DMS153 (cell line): ENCODE measurements around the gene MC3R.

Experiments
- DNase-seq: peaks from one replicate; lab custom pipeline; 2025; lab: John Stamatoyannopoulos, UW

MC3R gene

DNA sequence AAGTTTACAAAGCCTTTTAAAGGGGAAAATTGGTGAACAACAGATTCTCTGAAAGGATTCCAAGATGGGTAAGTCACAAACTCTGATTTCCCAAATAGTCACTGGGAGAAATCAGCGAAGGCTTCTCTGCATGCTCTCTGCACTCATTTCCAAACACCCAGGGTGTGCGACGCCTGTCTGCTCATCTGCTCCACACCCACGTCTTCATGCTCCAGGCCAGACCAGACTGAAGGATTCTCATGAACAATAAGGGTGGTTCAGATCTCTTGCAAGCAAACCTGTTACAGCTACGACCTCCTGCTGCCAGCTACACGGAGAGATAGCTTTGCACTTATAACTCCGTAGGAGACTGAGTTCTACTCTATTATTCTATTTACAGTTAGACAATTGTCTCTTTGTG lies 1.4 kb downstream of the MC3R start:
- no peak for DNase-seq

DNA sequence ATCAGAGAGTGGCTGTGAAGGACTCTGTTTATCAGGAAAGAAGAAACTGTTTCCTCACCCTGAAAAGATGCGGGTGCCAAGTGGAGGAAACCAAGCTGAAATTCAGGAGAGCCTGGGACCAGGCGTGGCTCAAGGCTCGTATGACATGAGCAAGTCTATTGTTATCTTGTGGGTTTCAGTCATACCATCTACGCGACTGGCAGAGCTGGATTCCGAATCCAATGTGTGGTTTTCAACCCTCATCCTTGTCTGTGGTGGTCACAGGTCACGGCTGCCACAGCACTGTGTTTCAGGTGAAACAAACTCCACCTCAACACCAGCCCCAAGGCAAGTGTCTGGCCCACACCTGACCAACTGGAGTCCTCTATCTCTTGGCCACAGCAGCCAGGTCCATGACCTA lies 9.1 kb downstream of the MC3R start:
- no peak for DNase-seq

DNA sequence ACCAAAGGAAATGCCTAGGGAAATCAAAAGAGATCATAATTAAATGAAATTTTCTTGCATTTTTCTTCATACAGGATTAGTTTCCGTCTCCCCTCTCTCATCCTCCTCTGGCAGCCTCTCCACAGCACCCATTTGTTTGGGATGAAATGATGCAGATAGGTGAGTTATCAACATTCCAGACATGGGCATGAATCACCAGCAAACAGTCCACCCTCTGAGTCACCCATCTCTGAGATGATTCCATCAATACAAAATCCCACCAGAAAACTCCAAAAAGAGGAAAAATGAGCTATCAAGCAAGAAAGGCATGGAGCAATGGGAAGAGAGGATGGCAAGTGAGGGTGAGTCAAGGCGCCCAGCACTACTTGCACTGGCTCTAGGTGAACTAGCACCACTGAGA lies 11.4 kb downstream of the MC3R start:
- DNase-seq, result no peak

DNA sequence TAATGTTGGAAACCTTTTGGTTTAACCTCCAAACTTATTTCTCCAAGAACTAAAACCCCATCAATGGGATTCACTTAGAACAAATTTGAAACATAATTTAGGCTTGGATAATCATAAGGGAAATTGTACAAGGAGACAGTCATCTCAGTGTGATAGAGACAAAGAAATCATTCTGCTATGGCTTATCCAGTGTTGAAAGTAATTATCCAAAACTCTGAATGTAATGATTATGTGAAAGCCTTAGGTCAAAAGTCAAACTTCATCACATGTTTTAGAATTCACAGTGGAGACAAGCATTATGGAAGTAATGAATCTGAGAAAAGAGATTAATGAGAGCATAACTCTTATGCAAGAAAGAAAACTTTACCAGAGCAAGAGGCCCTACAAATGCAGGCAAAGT lies 20.0 kb downstream of the MC3R start:
- no peak for DNase-seq

DNA sequence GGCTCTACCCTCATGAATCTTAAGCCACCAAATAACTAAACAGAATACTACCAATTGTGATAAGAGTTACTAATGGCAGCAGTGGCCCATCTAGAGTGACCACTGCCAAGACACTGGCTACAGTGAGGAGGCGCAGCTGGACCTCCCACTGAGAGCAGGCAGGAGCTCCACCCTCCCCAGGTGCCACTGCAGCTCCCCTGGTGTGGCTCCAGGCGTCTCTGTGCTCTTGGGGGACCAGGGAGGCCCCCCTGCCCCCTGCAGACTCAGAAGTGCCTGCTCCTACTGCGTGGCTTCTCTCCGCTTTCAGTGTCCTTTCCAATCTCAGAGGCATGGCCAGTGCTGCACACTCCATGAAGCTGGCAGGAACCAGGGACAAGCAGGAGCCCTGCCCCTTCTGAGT lies 23.4 kb downstream of the MC3R start:
- DNase-seq, result no peak

DNA sequence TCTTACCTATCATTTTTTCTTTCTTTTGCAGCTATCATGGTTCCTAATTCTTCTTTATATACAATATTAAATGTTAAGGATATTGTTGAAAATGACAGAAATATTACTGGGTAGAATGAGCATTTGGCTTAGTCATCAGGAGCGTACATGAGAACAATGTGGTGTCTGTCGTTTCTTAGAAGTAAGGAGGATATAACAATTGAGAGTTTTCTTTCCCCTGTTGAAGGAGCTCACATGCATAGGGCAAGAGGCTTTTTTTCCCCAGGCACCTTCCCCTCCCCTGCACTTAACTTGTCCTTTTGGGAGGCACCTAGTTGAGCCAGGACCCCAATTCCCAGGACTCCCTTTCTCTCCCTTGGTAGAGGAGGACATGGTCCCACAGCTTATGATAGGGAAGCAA lies 25.0 kb downstream of the MC3R start:
- no peak for DNase-seq

DNA sequence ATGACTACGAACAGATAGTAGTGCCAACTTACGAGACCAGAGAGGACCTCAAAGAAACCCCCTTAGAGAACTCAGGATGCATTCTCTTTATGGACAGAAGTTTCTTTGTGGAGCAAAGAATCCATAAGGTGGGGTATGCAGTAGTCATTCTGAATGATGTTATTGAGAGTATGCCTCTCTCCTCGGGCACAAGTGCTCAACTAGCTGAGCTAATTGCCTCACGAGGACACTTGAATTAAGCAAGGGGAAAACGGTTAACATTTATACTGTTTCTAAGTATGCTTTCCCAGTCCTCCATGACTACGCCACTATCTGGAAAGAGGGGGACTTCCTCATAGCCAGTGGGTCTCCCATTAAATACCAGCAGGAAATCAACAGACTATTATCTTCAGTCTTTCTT lies 25.6 kb downstream of the MC3R start:
- DNase-seq, result no peak

DNA sequence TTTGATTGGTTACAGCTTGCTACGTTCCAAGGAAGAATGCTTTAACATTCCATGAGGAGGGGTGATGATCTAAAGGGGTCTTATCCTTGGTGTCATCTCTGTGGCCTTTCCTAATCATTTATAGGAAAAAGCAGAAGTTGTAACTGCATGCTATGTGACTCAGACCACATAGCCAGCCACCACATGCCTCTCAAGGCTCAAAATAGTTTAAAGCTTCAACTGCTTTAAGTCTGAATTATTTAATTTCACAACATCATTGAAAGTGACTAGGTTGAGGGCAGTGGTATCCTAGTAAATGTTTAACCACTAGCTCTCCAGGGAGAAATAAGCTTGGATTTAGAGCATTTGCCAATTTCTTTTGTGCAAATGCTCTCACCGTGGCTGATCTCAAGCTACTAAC lies 29.7 kb downstream of the MC3R start:
- DNase-seq, result no peak

DNA sequence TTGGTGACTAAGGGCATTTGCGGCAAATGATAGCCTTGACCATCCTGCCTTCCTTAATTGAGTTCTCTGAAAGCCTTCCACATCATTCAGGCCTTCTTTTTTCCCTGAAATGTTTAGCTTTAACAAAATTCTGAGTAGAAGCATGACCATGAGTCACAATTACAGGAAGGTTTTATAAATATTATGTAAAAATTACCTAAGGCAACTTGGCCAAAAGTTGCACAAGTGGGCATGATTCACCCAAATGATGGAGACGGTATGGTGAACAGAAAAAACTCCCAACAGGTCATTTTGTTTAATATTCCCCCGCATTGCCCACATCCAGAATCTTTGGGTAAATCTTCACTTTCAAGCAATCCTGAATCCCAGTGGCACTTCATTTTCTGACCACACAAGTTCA lies 37.0 kb downstream of the MC3R start:
- no peak for DNase-seq

DNA sequence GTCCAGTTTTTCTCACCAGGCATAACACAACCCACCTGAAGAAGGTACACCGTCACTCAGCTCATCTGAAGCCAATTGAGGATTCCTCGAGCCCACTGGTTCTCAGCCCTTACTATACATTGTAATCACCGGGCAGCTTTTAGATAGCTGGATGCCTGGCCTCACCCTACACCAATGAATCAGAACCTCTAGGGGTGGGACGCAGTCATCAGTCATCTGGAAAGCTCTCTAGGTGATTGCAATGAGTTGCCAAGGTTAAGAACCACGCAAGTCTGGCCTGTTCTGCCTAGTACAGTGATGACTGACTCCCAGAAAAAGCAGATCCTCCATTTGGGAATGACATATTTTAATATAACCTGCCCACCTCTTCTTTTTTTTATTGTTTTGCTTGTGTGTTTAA lies 41.1 kb downstream of the MC3R start:
- DNase-seq, result no peak

DNA sequence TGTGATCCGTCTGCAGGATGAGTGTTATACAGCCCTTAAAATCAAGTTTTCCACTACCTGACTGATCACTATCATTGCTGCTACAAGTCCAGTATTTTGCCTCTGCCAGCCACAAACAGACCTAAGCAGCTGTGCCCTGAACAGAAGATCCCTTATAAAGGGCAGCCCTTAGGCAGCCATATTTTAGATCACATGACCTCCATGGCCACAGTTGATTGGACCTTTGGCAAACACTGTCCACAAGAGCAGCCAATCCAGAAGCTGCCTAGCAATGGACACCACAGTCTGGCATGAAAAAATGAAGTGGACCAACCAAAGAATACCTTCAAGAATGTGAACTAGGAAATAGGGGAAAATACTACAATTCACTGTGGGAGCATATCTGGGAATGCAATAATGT lies 50.8 kb downstream of the MC3R start:
- no peak for DNase-seq
